WI38 (cell line): ENCODE measurements around the gene TMPO.
"Not testable (repeated sequence)": the region's sequence is repeated elsewhere in the genome, so short reads cannot be mapped to it uniquely, and the experiment has no call there.

Source experiments
- H3K4me3 ChIP-seq: 2 replicates; pipeline ENCODE4 v1.5.1; 2011; ENCODE audit warnings: low read depth, mild to moderate bottlenecking, control low read depth, low read length
- CTCF ChIP-seq: IDR thresholded peaks from 2 replicates; pipeline ENCODE4 v1.5.1; 2012; ENCODE audit warnings: low read depth, mild to moderate bottlenecking, control low read depth, low read length

Gene TMPO

GRCh38 chr12:98543701-98544100 is 28.3 kb downstream of the TMPO start:
- TF ChIP-seq CTCF = no peak
- H3K4me3 ChIP-seq = no peak overlapping the region

- no peak overlapping the region for H3K4me3 ChIP-seq
- no peak for TF ChIP-seq CTCF
These were observed 29.4 kb downstream of the TMPO start for GRCh38 chr12:98544751-98545150.

GRCh38 chr12:98549371-98550110 is 34.2 kb downstream of the TMPO start:
- no peak for TF ChIP-seq CTCF
- H3K4me3 ChIP-seq = no peak overlapping the region

GRCh38 chr12:98551787-98552186 is 36.4 kb downstream of the TMPO start:
- no peak for TF ChIP-seq CTCF
- no peak overlapping the region for H3K4me3 ChIP-seq

- not testable (repeated sequence) for H3K4me3 ChIP-seq
These were observed 42.7 kb downstream of the TMPO start for GRCh38 chr12:98558097-98558496.

- TF ChIP-seq CTCF = no peak
- no peak overlapping the region for H3K4me3 ChIP-seq
These were observed 44.3 kb downstream of the TMPO start for GRCh38 chr12:98559666-98560065.

- TF ChIP-seq CTCF = no peak
These were observed 46.5 kb downstream of the TMPO start for GRCh38 chr12:98561846-98562245.

GRCh38 chr12:98572010-98572409 is 56.6 kb downstream of the TMPO start:
- no peak overlapping the region for H3K4me3 ChIP-seq
- no peak for TF ChIP-seq CTCF

More at GRCh38 chr12:98561846-98562245, 46.5 kb downstream of the TMPO start:
- no peak overlapping the region for H3K4me3 ChIP-seq
